HEK293 (cell line): ENCODE measurements around the gene MALT1.

Experiments used
- FEZF1 ChIP-seq: fragments of 450-650 bp; formaldehyde crosslinking; IDR thresholded peaks from 2 replicates; pipeline ENCODE4 v1.5.1; 2016; ENCODE audit warnings: missing biosample characterization, missing genetic modification characterization
- GFI1B ChIP-seq: fragments of 450-650 bp; formaldehyde crosslinking; IDR thresholded peaks from 2 replicates; pipeline ENCODE4 v1.5.1; 2016; ENCODE audit warnings: missing biosample characterization, missing genetic modification characterization
- MYNN ChIP-seq: fragments of 450-650 bp; formaldehyde crosslinking; IDR thresholded peaks from 2 replicates; pipeline ENCODE4 v1.5.1; 2016; ENCODE audit warnings: missing biosample characterization, missing genetic modification characterization, borderline replicate concordance
- PRDM1 ChIP-seq: fragments of 450-650 bp; formaldehyde crosslinking; IDR thresholded peaks from 2 replicates; pipeline ENCODE4; 2016; ENCODE audit warnings: missing biosample characterization, missing genetic modification characterization
- SP7 ChIP-seq: fragments of 450-650 bp; formaldehyde crosslinking; IDR thresholded peaks from 2 replicates; pipeline ENCODE4 v1.5.1; 2016; ENCODE audit warnings: missing biosample characterization, missing genetic modification characterization
- ZBTB21 ChIP-seq: fragments of 450-650 bp; formaldehyde crosslinking; IDR thresholded peaks from 2 replicates; pipeline ENCODE4 v1.5.1; 2017; ENCODE audit warnings: missing biosample characterization, missing genetic modification characterization
- ZNF10 ChIP-seq: fragments of 450-650 bp; formaldehyde crosslinking; IDR thresholded peaks from 2 replicates; pipeline ENCODE4 v1.5.1; 2017; ENCODE audit warnings: missing biosample characterization, missing genetic modification characterization
- ZNF140 ChIP-seq: fragments of 450-650 bp; formaldehyde crosslinking; IDR thresholded peaks from 2 replicates; pipeline ENCODE4 v1.5.1; 2016; ENCODE audit warnings: missing biosample characterization, missing genetic modification characterization
- ZNF146 ChIP-seq: fragments of 450-650 bp; formaldehyde crosslinking; IDR thresholded peaks from 2 replicates; pipeline ENCODE4 v1.5.1; 2016; ENCODE audit warnings: missing biosample characterization, missing genetic modification characterization
- ZNF174 ChIP-seq: fragments of 450-650 bp; formaldehyde crosslinking; IDR thresholded peaks from 2 replicates; pipeline ENCODE4 v1.5.0; 2017; ENCODE audit warnings: missing biosample characterization, mild to moderate bottlenecking, missing genetic modification characterization
- ZNF184 ChIP-seq: fragments of 450-650 bp; IDR thresholded peaks from 2 replicates; pipeline ENCODE4 v1.5.1; 2018; ENCODE audit warnings: missing biosample characterization, mild to moderate bottlenecking, missing genetic modification characterization
- ZNF24 ChIP-seq: fragments of 450-650 bp; formaldehyde crosslinking; IDR thresholded peaks from 2 replicates; pipeline ENCODE4 v1.5.1; 2016; ENCODE audit warnings: missing biosample characterization, missing genetic modification characterization
- ZNF266 ChIP-seq: fragments of 450-650 bp; formaldehyde crosslinking; IDR thresholded peaks from 2 replicates; pipeline ENCODE4 v1.5.1; 2016; ENCODE audit warnings: missing biosample characterization, missing genetic modification characterization, low read depth
- ZNF302 ChIP-seq: fragments of 450-650 bp; formaldehyde crosslinking; IDR thresholded peaks from 2 replicates; pipeline ENCODE4 v1.5.1; 2016; ENCODE audit warnings: missing biosample characterization, missing genetic modification characterization, low read depth
- ZNF311 ChIP-seq: fragments of 450-650 bp; formaldehyde crosslinking; IDR thresholded peaks from 2 replicates; pipeline ENCODE4 v1.5.1; 2017; ENCODE audit warnings: missing biosample characterization, missing genetic modification characterization, borderline replicate concordance
- ZNF394 ChIP-seq: fragments of 450-650 bp; formaldehyde crosslinking; IDR thresholded peaks from 2 replicates; pipeline ENCODE4 v1.5.1; 2016; ENCODE audit warnings: missing biosample characterization, missing genetic modification characterization, mild to moderate bottlenecking, moderate library complexity, borderline replicate concordance
- ZNF510 ChIP-seq: fragments of 450-650 bp; formaldehyde crosslinking; IDR thresholded peaks from 2 replicates; pipeline ENCODE4 v1.5.1; 2018; ENCODE audit warnings: mild to moderate bottlenecking, missing genetic modification characterization, missing biosample characterization; ENCODE audit not compliant: insufficient replicate concordance
- ZNF600 ChIP-seq: fragments of 450-650 bp; formaldehyde crosslinking; IDR thresholded peaks from 2 replicates; pipeline ENCODE4 v1.5.1; 2016; ENCODE audit warnings: missing biosample characterization, missing genetic modification characterization
- ZNF621 ChIP-seq: fragments of 450-650 bp; formaldehyde crosslinking; IDR thresholded peaks from 2 replicates; pipeline ENCODE4 v1.5.1; 2017; ENCODE audit warnings: missing biosample characterization, missing genetic modification characterization
- ZNF624 ChIP-seq: fragments of 450-650 bp; formaldehyde crosslinking; IDR thresholded peaks from 2 replicates; pipeline ENCODE4 v1.5.1; 2017; ENCODE audit warnings: missing biosample characterization, missing genetic modification characterization
- ZNF792 ChIP-seq: fragments of 450-650 bp; formaldehyde crosslinking; IDR thresholded peaks from 2 replicates; pipeline ENCODE4 v1.5.1; 2016; ENCODE audit warnings: missing biosample characterization, missing genetic modification characterization
- ZXDB ChIP-seq: fragments of 450-650 bp; formaldehyde crosslinking; IDR thresholded peaks from 2 replicates; pipeline ENCODE4 v1.5.1; 2016; ENCODE audit warnings: missing biosample characterization, missing genetic modification characterization
- TF ChIP-seq, protein P1 (sequence below): fragments of 450-650 bp; formaldehyde crosslinking; IDR thresholded peaks from 2 replicates; pipeline ENCODE4 v1.5.1; 2016; ENCODE audit warnings: missing biosample characterization, missing genetic modification characterization
- TF ChIP-seq, protein P2 (sequence below): fragments of 450-650 bp; formaldehyde crosslinking; IDR thresholded peaks from 2 replicates; pipeline ENCODE4 v1.5.1; 2016; ENCODE audit warnings: missing biosample characterization, missing genetic modification characterization
- TF ChIP-seq, protein P3 (sequence below): fragments of 450-650 bp; formaldehyde crosslinking; IDR thresholded peaks from 2 replicates; pipeline ENCODE4 v1.5.1; 2017; ENCODE audit warnings: missing biosample characterization, missing genetic modification characterization
- TF ChIP-seq, protein P4 (sequence below): fragments of 450-650 bp; formaldehyde crosslinking; IDR thresholded peaks from 2 replicates; pipeline ENCODE4 v1.5.1; 2016; ENCODE audit warnings: missing biosample characterization, missing genetic modification characterization, low read depth
- TF ChIP-seq, protein P5 (sequence below): fragments of 450-650 bp; formaldehyde crosslinking; IDR thresholded peaks from 2 replicates; pipeline ENCODE4 v1.5.1; 2016; ENCODE audit warnings: missing biosample characterization, missing genetic modification characterization
- TF ChIP-seq, protein P6 (sequence below): fragments of 450-650 bp; formaldehyde crosslinking; IDR thresholded peaks from 2 replicates; pipeline ENCODE4 v1.5.1; 2017; ENCODE audit warnings: missing biosample characterization, missing genetic modification characterization
- TF ChIP-seq, protein P7 (sequence below): fragments of 450-650 bp; formaldehyde crosslinking; IDR thresholded peaks from 2 replicates; pipeline ENCODE4 v1.5.0; 2017; ENCODE audit warnings: missing biosample characterization, missing genetic modification characterization, borderline replicate concordance

Gene MALT1

DNA sequence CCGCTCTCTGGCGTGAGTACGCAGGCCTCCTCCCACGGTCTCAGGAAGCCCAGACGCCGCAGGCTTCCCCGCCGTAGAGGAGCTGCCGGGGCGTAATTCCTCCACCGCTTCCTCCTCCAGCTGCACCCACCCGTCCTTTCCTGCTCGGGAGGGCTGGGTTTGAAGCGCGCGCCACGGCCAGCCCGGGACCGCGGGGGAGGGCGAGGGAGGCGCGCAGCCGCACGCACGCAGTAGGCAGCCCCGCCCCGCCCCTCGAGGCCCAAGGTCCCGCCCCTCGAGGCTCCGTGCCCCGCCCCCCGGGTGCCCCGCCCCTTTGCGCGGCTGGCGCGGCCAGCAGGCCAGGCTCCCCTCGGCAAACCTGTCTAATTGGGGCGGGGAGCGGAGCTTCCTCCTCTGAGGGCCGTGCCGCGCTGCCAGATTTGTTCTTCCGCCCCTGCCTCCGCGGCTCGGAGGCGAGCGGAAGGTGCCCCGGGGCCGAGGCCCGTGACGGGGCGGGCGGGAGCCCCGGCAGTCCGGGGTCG lies at the start of gene MALT1 (continued):
- TF ChIP-seq ZNF146 (tag by site-specific recombination) (no peak), ZNF311 (tag by site-specific recombination) (no peak), ZNF621 (tag by site-specific recombination) (no peak), ZNF510 (no peak), ZXDB (peak; percentile 37; the same call in 1 of the 2 replicates), ZNF792 (tag by site-specific recombination) (no peak), ZNF266 (no peak), ZNF140 (tag by site-specific recombination) (no peak), ZNF184 (tag by site-specific recombination) (no peak), ZNF600 (tag by site-specific recombination) (peak; percentile 81), ZNF302 (tag by site-specific recombination) (no peak), ZNF10 (tag by site-specific recombination) (no peak), PRDM1 (tag by site-specific recombination) (no peak), MYNN (no peak), GFI1B (no peak), ZNF394 (tag by site-specific recombination) (peak; percentile 50; the same call in 1 of the 2 replicates), ZBTB21 (no peak), FEZF1 (tag by site-specific recombination) (no peak), ZNF174 (tag by site-specific recombination) (no peak), SP7 (tag by site-specific recombination) (peak; percentile 63), ZNF24 (tag by site-specific recombination) (no peak), ZNF624 (tag by site-specific recombination) (no peak)
- TF ChIP-seq, protein P1, sequence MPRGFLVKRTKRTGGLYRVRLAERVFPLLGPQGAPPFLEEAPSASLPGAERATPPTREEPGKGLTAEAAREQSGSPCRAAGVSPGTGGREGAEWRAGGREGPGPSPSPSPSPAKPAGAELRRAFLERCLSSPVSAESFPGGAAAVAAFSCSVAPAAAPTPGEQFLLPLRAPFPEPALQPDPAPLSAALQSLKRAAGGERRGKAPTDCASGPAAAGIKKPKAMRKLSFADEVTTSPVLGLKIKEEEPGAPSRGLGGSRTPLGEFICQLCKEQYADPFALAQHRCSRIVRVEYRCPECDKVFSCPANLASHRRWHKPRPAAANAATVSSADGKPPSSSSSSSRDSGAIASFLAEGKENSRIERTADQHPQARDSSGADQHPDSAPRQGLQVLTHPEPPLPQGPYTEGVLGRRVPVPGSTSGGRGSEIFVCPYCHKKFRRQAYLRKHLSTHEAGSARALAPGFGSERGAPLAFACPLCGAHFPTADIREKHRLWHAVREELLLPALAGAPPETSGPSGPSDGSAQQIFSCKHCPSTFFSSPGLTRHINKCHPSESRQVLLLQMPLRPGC (tag by site-specific recombination): no peak
- TF ChIP-seq, protein P2, sequence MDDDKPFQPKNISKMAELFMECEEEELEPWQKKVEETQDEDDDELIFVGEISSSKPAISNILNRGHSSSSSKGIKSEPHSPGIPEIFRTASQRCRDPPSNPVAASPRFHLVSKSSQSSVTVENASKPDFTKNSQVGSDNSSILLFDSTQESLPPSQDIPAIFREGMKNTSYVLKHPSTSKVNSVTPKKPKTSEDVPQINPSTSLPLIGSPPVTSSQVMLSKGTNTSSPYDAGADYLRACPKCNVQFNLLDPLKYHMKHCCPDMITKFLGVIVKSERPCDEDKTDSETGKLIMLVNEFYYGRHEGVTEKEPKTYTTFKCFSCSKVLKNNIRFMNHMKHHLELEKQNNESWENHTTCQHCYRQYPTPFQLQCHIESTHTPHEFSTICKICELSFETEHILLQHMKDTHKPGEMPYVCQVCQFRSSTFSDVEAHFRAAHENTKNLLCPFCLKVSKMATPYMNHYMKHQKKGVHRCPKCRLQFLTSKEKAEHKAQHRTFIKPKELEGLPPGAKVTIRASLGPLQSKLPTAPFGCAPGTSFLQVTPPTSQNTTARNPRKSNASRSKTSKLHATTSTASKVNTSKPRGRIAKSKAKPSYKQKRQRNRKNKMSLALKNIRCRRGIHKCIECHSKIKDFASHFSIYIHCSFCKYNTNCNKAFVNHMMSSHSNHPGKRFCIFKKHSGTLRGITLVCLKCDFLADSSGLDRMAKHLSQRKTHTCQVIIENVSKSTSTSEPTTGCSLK: no peak
- TF ChIP-seq, protein P3, sequence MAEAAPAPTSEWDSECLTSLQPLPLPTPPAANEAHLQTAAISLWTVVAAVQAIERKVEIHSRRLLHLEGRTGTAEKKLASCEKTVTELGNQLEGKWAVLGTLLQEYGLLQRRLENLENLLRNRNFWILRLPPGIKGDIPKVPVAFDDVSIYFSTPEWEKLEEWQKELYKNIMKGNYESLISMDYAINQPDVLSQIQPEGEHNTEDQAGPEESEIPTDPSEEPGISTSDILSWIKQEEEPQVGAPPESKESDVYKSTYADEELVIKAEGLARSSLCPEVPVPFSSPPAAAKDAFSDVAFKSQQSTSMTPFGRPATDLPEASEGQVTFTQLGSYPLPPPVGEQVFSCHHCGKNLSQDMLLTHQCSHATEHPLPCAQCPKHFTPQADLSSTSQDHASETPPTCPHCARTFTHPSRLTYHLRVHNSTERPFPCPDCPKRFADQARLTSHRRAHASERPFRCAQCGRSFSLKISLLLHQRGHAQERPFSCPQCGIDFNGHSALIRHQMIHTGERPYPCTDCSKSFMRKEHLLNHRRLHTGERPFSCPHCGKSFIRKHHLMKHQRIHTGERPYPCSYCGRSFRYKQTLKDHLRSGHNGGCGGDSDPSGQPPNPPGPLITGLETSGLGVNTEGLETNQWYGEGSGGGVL (tag by site-specific recombination): peak; percentile 67
- TF ChIP-seq, protein P4, sequence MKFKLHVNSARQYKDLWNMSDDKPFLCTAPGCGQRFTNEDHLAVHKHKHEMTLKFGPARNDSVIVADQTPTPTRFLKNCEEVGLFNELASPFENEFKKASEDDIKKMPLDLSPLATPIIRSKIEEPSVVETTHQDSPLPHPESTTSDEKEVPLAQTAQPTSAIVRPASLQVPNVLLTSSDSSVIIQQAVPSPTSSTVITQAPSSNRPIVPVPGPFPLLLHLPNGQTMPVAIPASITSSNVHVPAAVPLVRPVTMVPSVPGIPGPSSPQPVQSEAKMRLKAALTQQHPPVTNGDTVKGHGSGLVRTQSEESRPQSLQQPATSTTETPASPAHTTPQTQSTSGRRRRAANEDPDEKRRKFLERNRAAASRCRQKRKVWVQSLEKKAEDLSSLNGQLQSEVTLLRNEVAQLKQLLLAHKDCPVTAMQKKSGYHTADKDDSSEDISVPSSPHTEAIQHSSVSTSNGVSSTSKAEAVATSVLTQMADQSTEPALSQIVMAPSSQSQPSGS (tag by site-specific recombination): no peak
- TF ChIP-seq, protein P5, sequence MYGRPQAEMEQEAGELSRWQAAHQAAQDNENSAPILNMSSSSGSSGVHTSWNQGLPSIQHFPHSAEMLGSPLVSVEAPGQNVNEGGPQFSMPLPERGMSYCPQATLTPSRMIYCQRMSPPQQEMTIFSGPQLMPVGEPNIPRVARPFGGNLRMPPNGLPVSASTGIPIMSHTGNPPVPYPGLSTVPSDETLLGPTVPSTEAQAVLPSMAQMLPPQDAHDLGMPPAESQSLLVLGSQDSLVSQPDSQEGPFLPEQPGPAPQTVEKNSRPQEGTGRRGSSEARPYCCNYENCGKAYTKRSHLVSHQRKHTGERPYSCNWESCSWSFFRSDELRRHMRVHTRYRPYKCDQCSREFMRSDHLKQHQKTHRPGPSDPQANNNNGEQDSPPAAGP: no peak
- TF ChIP-seq, protein P6, sequence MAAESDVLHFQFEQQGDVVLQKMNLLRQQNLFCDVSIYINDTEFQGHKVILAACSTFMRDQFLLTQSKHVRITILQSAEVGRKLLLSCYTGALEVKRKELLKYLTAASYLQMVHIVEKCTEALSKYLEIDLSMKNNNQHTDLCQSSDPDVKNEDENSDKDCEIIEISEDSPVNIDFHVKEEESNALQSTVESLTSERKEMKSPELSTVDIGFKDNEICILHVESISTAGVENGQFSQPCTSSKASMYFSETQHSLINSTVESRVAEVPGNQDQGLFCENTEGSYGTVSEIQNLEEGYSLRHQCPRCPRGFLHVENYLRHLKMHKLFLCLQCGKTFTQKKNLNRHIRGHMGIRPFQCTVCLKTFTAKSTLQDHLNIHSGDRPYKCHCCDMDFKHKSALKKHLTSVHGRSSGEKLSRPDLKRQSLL: no peak
- TF ChIP-seq, protein P7, sequence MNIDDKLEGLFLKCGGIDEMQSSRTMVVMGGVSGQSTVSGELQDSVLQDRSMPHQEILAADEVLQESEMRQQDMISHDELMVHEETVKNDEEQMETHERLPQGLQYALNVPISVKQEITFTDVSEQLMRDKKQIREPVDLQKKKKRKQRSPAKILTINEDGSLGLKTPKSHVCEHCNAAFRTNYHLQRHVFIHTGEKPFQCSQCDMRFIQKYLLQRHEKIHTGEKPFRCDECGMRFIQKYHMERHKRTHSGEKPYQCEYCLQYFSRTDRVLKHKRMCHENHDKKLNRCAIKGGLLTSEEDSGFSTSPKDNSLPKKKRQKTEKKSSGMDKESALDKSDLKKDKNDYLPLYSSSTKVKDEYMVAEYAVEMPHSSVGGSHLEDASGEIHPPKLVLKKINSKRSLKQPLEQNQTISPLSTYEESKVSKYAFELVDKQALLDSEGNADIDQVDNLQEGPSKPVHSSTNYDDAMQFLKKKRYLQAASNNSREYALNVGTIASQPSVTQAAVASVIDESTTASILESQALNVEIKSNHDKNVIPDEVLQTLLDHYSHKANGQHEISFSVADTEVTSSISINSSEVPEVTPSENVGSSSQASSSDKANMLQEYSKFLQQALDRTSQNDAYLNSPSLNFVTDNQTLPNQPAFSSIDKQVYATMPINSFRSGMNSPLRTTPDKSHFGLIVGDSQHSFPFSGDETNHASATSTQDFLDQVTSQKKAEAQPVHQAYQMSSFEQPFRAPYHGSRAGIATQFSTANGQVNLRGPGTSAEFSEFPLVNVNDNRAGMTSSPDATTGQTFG (tag by site-specific recombination): no peak
